Natural killer cell (primary cell): ENCODE measurements around the gene NCS1. TPM values are rescaled to one million over a fixed set of nuclear protein-coding genes. Genes with fewer than 3 reads are reported as not detected.

Experiments used
- ATAC-seq, 3 donors: fragments of 150-1000 bp in 2 of 3; fragments of 200-7000 bp in 1 of 3; cut with Tn5 transposase; 1 replicate in 1 of 3; 2 replicates in 2 of 3; pipeline ENCODE4 v1.10.0; 2021; ENCODE audit warnings: mild to moderate bottlenecking in 2 of 3, moderate library complexity in 2 of 3
- DNase-seq, 2 donors: peaks; one replicate each; pipeline versions ENCODE4 v3.0.0 to v3.0.0-alpha.2; 2013 to 2021; ENCODE audit warnings: mixed read lengths in 1 of 2
- H3K27ac ChIP-seq: one replicate; pipeline ENCODE4 v1.5.1; 2013; ENCODE audit warnings: mild to moderate bottlenecking, low read length
- H3K27me3 ChIP-seq: one replicate; pipeline ENCODE4 v1.6.1; 2013; ENCODE audit warnings: low read length; ENCODE audit not compliant: control insufficient read depth, insufficient read depth
- H3K36me3 ChIP-seq: one replicate; pipeline ENCODE4 v1.6.1; 2013; ENCODE audit warnings: low read length; ENCODE audit not compliant: control insufficient read depth, insufficient read depth
- H3K4me1 ChIP-seq: one replicate; pipeline ENCODE4 v1.6.1; 2013; ENCODE audit warnings: low read length; ENCODE audit not compliant: control insufficient read depth, insufficient read depth
- H3K4me3 ChIP-seq: one replicate; pipeline ENCODE4 v1.5.1; 2013; ENCODE audit warnings: low read length
- H3K9me3 ChIP-seq: one replicate; pipeline ENCODE4 v1.6.1; 2013; ENCODE audit warnings: low read length; ENCODE audit not compliant: control insufficient read depth, insufficient read depth
- H3K27ac Mint-ChIP-seq, 2 donors: one replicate each; pipeline ENCODE4 v1.8.0; 2022; ENCODE audit warnings: mild to moderate bottlenecking in 2 of 2, mixed read lengths in 2 of 2, moderate library complexity in 1 of 2
- H3K27me3 Mint-ChIP-seq, 2 donors: one replicate each; pipeline ENCODE4 v1.8.0; 2022; ENCODE audit warnings: low read depth in 2 of 2, mixed read lengths in 2 of 2
- H3K36me3 Mint-ChIP-seq: one replicate; pipeline ENCODE4 v1.8.0; 2022; ENCODE audit warnings: mixed read lengths
- H3K4me1 Mint-ChIP-seq, 2 donors: one replicate each; pipeline ENCODE4 v1.8.0; 2022; ENCODE audit warnings: mixed read lengths in 2 of 2
- H3K4me3 Mint-ChIP-seq: one replicate; pipeline ENCODE4 v1.8.0; 2022; ENCODE audit warnings: mild to moderate bottlenecking, moderate library complexity, mixed read lengths
- H3K9me3 Mint-ChIP-seq, 2 donors: one replicate each; pipeline ENCODE4 v1.8.0; 2022; ENCODE audit warnings: mixed read lengths in 2 of 2
- CTCF ChIP-seq: fragments of 200-600 bp; IDR thresholded peaks from one replicate; pipeline ENCODE4 v1.8.0; 2022; ENCODE audit warnings: antibody characterized with exemption
- WGBS: methylation state at CpG from one replicate; pipeline ENCODE4 v1.1.7; 2013; ENCODE audit warnings: missing lambda C conversion rate; ENCODE audit not compliant: insufficient coverage; 5-methylcytosine and 5-hydroxymethylcytosine counted together
- intact Hi-C: fragments of 100-400 bp; cut with micrococcal nuclease; formaldehyde crosslinking; loops from one replicate; pipeline ENCODE4 v1.14.2; 2022
- total RNA-seq, 4 donors: library from RNA; stranded (reverse); fragments of 120-200 nt in 1 of 4; gene quantifications; one replicate each; pipeline versions ENCODE4 v1.2.3 to v1.2.4, GENCODE V29; 2013 to 2022

Gene NCS1
- total RNA-seq, 3 donors from 2014 or later (not counting 1 experiment from before 2014, with no cell fraction given), result 1.4 to 2.4 (median 1.5) TPM

GRCh38 chr9:130177898-130178805 lies 5.9 kb downstream of the NCS1 start:
- Mint-ChIP-seq H3K9me3 (no peaks in the 10 kb centered on the region), H3K27me3 (no peaks in the 10 kb centered on the region), H3K4me3 (no peak overlapping the region), H3K4me1 (peaks cover 0 to 8% of the 10 kb centered on the region in 2 donors), H3K27ac (no peak overlapping the region), H3K36me3 (no peaks in the 10 kb centered on the region)
- TF ChIP-seq CTCF, result no peak
- Histone ChIP-seq H3K9me3 (no peaks in the 10 kb centered on the region), H3K27ac (no peak overlapping the region), H3K27me3 (peaks cover 8% of the 10 kb centered on the region), H3K36me3 (no peaks in the 10 kb centered on the region), H3K4me1 (peaks cover 8% of the 10 kb centered on the region), H3K4me3 (no peak overlapping the region)
- DNase-seq, result no peak
- intact Hi-C loops, result loop anchor here (10.0 kb wide), 1 partner anchor 57 kb away; no protein-coding TSS in a partner anchor
- WGBS, result 91% methylated on average over 17 of the region's 20 CpGs
- ATAC-seq, result no peak

- 88% methylated on average over 1 of the region's 2 CpGs for WGBS
- Histone ChIP-seq H3K27ac (no peak overlapping the region), H3K4me1 (no peaks in the 10 kb centered on the region), H3K9me3 (no peaks in the 10 kb centered on the region), H3K4me3 (no peak overlapping the region), H3K27me3 (no peaks in the 10 kb centered on the region), H3K36me3 (no peaks in the 10 kb centered on the region)
- no peak for TF ChIP-seq CTCF
- Mint-ChIP-seq H3K4me1 (peaks cover 0 to 6% of the 10 kb centered on the region in 2 donors), H3K27ac (no peak overlapping the region), H3K9me3 (no peaks in the 10 kb centered on the region), H3K4me3 (no peak overlapping the region), H3K36me3 (no peaks in the 10 kb centered on the region), H3K27me3 (no peaks in the 10 kb centered on the region)
- DNase-seq (no peak), ATAC-seq (no peak)
- intact Hi-C loops, result loop anchor here (10.0 kb wide), 1 partner anchor 55 kb away; no protein-coding TSS in a partner anchor
Observed at GRCh38 chr9:130179331-130179907, 7.2 kb downstream of the NCS1 start.

GRCh38 chr9:130180516-130180915 lies 8.3 kb downstream of the NCS1 start:
- H3K4me3 Mint-ChIP-seq, result no peak overlapping the region
- Histone ChIP-seq H3K36me3 (no peaks in the 10 kb centered on the region), H3K9me3 (no peaks in the 10 kb centered on the region), H3K4me3 (no peak overlapping the region), H3K27me3 (no peaks in the 10 kb centered on the region), H3K27ac (no peak overlapping the region), H3K4me1 (no peaks in the 10 kb centered on the region)
- no peak for TF ChIP-seq CTCF
- no peak overlapping the region for H3K27ac Mint-ChIP-seq
- H3K36me3 Mint-ChIP-seq, result no peaks in the 10 kb centered on the region
- DNase-seq (no peak), ATAC-seq (no peak)
- intact Hi-C loops, result no loop called here
- H3K27me3 Mint-ChIP-seq, result no peaks in the 10 kb centered on the region
- no peaks in the 10 kb centered on the region for H3K9me3 Mint-ChIP-seq
- WGBS, result 91% methylated on average over 12 of the region's 12 CpGs
- peaks cover 0 to 6% of the 10 kb centered on the region in 2 donors for H3K4me1 Mint-ChIP-seq
